ENCODE data around the gene THEMIS2. TPM values are rescaled to one million over a fixed set of nuclear protein-coding genes. Genes with fewer than 3 reads are reported as not detected.

The THEMIS2 gene
- total RNA-seq, 2 experiments from 2014 or later, result 18.9 to 19.6 TPM

DNA sequence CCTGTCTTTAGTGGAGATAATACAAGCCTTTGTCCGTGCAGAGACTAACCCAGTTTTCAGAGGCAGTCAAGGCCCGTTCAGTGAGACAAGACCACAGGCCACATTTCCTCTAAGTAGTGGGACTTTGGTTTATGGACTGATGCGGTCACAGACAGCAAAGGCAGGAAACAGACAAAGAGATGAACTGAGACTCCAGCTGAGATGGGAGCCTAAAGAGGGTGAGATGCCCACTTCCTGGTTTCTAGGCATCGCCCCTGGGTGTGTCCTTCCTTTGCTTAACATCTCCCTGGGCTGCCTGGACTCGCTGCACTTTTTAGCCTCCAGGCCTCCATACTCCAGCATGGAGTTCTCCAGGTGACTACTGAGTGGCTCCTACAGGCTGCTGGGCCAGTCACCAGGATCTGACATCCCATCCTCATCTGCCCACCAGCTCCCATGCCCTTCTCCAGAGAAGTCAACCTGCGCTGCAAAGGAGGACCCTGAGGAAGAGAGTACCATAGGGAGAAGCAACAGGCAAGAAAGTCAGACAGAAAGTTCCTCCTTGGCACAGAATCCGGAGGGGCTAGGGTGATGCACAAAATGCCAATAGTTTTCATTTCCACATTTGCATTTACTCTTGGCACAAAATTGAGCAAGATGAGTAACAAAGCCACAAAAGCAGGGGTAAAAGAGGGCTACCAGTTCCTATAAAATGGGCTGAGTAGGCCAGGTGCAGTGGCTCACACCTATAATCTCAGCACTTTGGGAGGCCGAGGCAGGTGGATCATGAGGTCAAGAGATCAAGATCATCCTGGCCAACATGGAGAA lies 15.1 kb downstream of the THEMIS2 start:
- H3K27me3 Mint-ChIP-seq, result no peaks in the 10 kb centered on the region
- peak; percentile 31 for DNase-seq
- H3K27ac Mint-ChIP-seq, result peak overlapping the region; percentile 85
- peaks cover 56% of the 10 kb centered on the region for H3K36me3 Mint-ChIP-seq
- H3K4me3 Mint-ChIP-seq, result peak overlapping the region; percentile 14
- no peaks in the 10 kb centered on the region for H3K9me3 Mint-ChIP-seq
- H3K4me1 Mint-ChIP-seq, result peaks cover 58% of the 10 kb centered on the region

DNA sequence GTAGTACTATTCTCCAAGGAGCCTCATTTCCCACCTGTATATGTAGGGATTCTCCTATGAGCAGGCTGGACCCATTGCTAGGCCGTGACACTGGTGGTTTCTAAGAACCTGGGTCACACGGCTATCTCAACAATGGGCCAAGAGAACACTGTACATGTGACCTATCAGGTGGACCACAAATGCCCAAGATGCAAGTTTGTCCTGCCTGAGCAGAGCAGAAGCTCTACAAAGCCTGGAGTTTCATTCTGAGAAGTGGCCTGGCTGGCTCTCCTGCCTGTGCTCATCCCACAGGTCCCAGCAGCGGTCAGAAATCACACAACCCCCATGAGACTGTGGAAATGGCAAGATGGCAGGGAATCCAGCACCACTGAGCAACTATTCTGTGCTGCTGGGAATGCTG lies 17.2 kb downstream of the THEMIS2 start:
- H3K4me3 Mint-ChIP-seq, result no peak overlapping the region
- H3K4me1 Mint-ChIP-seq, result peaks cover 56% of the 10 kb centered on the region
- H3K27me3 Mint-ChIP-seq, result no peaks in the 10 kb centered on the region
- no peak for DNase-seq
- no peaks in the 10 kb centered on the region for H3K9me3 Mint-ChIP-seq
- H3K27ac Mint-ChIP-seq, result no peak overlapping the region
- peaks cover 47% of the 10 kb centered on the region for H3K36me3 Mint-ChIP-seq

DNA sequence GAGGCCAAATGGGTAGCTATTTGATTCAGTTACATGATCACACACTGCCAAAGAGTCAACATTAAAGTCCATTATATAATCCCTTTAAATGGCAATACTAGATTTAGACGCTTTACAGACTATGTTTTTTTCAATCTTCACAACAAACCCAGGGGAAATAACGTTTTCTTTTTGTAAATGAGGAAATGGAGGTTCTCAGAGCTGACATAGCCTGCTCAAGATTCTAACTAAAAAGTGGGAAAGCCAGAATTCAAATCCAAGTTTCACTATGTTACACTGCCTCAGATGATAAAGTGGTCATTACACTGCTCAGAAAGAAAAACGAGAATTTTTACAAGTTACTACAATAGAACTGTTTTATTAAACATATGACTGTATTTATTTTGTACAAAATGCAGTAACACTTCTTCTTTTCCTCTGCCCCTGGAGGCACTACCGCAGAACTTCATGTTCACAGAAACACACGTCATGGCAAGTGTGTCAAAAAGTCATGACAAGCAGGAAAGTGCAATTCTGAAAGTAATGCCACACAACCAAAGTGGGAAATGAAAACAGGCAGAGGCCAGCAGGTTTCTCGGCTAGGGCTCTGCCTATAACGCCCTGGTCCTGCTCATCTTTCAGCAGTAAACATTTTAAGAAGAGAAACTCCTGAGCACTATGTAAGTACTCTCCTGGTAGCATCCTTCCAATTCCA lies 19.0 kb downstream of the THEMIS2 start:
- Mint-ChIP-seq H3K4me3 (no peak overlapping the region), H3K27me3 (no peaks in the 10 kb centered on the region), H3K27ac (peak overlapping the region; percentile 86), H3K4me1 (peaks cover 47% of the 10 kb centered on the region), H3K9me3 (no peaks in the 10 kb centered on the region), H3K36me3 (peaks cover 41% of the 10 kb centered on the region)
- DNase-seq, result no peak

DNA sequence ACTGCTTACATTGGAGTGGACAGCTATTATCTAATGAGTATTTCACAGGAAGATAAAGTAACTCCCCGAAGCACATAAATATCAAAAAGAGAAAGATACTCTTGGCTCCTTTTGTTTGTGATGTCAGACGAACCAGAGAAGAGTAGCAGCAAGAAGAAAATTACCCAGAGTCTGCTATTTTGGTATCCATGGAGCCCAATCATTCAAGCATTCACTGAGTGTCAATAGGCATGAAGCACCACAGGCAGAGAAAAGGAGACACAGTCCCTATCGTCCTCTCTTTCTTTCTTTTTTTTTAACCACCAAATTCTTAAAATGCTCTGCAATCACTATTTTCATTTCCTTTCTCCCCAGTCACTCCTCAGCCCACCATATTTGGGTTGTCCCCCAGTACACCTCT lies 22.2 kb downstream of the THEMIS2 start:
- H3K9me3 Mint-ChIP-seq, result no peaks in the 10 kb centered on the region
- peaks cover 27% of the 10 kb centered on the region for H3K36me3 Mint-ChIP-seq
- DNase-seq, result no peak
- peaks cover 24% of the 10 kb centered on the region for H3K4me1 Mint-ChIP-seq
- H3K27ac Mint-ChIP-seq, result peak overlapping the region; percentile 22
- H3K27me3 Mint-ChIP-seq, result no peaks in the 10 kb centered on the region
- no peak overlapping the region for H3K4me3 Mint-ChIP-seq

DNA sequence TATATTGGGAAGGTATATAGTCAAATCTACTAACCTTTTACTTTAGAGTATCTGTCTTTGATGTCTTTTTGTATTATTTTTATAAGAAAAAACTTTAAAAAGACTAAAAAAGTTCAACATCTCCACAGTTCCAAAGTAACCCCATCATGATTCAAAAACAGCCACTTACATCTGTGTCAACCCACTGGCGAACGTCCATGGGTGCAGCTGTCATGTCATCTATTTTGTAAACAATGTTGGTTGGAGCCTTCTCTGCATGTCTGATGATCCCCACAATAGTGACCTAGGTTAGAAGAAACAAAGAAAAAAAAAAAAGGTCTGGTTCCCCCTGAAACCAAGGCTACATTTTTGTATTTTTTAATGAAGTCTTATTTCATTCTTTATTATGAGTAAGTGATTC lies 34.4 kb downstream of the THEMIS2 start:
- H3K27ac Mint-ChIP-seq, result no peak overlapping the region

DNA sequence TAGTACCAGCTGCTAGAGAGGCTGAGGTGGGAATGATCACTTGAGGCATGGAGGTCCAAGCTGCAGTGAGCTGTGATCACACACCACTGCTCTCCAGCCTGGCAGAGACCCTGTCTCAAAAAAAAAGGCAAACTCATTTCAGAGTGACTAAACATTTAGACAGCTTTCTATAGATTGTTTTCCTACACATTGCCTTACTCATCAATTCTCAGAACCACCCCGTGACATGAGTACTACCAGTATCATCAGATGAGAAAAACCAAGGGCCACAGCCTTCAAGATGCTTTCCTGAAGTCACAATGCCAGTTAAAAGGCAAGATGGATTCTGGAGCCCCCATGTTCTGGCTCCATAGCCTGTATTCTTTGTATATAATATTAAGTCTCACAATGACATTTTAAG lies 40.1 kb downstream of the THEMIS2 start:
- Mint-ChIP-seq H3K9me3 (peaks cover 4% of the 10 kb centered on the region), H3K27ac (peak overlapping the region; percentile 81), H3K4me3 (peak overlapping the region; percentile 34), H3K4me1 (peaks cover 17% of the 10 kb centered on the region), H3K27me3 (peaks cover 3% of the 10 kb centered on the region), H3K36me3 (peaks cover 21% of the 10 kb centered on the region)
- no peak for DNase-seq

More for the DNA sequence above, 34.4 kb downstream of the THEMIS2 start:
- DNase-seq, result no peak
- no peaks in the 10 kb centered on the region for H3K9me3 Mint-ChIP-seq
- H3K27me3 Mint-ChIP-seq, result no peaks in the 10 kb centered on the region
- peaks cover 5% of the 10 kb centered on the region for H3K4me1 Mint-ChIP-seq
- H3K36me3 Mint-ChIP-seq, result peaks cover 18% of the 10 kb centered on the region
- H3K4me3 Mint-ChIP-seq, result no peak overlapping the region

GRCh38 chr1:27915082-27915575 lies 42.8 kb downstream of the THEMIS2 start:
- Mint-ChIP-seq H3K9me3 (peaks cover 4% of the 10 kb centered on the region), H3K4me3 (peak overlapping the region; percentile 100), H3K4me1 (peaks cover 15% of the 10 kb centered on the region)

DNA sequence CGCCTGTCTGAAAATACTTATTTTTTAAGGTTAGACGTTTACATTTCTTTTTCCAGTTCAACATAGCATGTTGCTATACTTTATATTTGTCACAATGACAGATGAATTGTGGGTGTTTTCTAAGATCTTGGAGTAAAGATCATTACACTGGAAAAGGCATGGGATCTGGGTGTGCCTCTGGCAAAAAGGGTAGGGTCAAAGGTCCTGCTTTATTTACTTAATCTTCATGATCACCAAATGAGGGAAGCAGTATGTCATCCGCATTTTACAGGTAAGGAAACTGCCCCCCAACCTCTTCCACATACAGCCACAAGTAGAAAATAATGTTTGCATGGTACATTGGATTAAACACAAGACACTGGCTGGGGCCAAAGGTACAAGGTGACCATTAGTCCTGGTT lies 49.9 kb downstream of the THEMIS2 start:
- Mint-ChIP-seq H3K27me3 (no peaks in the 10 kb centered on the region), H3K4me3 (no peak overlapping the region), H3K27ac (no peak overlapping the region), H3K4me1 (no peaks in the 10 kb centered on the region), H3K9me3 (no peaks in the 10 kb centered on the region), H3K36me3 (no peaks in the 10 kb centered on the region)
- no peak for DNase-seq

More at GRCh38 chr1:27915082-27915575, 42.8 kb downstream of the THEMIS2 start:
- no peak for DNase-seq
- H3K36me3 Mint-ChIP-seq, result peaks cover 18% of the 10 kb centered on the region
- H3K27me3 Mint-ChIP-seq, result peaks cover 3% of the 10 kb centered on the region
- peak overlapping the region; percentile 100 for H3K27ac Mint-ChIP-seq

DNA sequence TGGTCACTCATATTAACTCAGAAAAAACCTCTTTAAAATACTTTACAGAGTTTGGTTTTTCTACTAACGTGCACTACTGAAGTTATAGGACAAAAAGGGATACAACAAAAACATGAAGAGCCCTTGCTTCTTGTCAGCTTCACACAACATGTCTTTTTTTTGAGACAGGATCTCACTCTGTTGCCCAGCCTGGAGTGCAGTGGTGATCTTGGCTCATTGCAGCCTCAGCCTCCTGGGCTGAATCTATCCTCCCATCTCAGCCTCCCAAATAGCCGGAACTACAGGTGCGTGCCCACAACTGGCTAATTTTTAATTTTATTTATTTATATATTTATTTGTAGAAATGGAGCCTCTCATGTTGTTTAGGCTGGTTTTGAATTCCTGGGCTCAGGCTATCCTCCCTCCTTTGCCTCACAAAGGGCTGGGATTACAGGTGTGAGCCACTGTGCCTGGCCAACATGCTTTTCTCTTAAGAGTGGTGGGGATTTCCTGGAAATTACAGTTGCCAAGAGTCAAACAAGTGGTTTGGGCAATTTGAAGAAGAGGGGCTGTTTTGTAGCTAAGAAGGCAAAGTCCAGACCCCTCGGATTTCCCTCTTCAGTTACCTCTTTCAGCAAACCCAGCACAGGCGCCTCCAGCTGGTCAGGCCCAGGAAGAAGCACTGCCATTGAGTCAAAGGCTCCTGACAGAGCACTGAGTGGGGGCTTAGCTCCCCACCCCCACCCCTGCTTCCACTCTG lies 56.0 kb downstream of the THEMIS2 start:
- Mint-ChIP-seq H3K36me3 (no peaks in the 10 kb centered on the region), H3K9me3 (no peaks in the 10 kb centered on the region), H3K27ac (no peak overlapping the region), H3K27me3 (peaks cover 10% of the 10 kb centered on the region), H3K4me1 (peaks cover 2% of the 10 kb centered on the region), H3K4me3 (no peak overlapping the region)
- DNase-seq, result no peak

GRCh38 chr1:27931184-27931583 lies 58.8 kb downstream of the THEMIS2 start:
- Mint-ChIP-seq H3K27me3 (peaks cover 29% of the 10 kb centered on the region), H3K27ac (no peak overlapping the region), H3K36me3 (no peaks in the 10 kb centered on the region), H3K4me3 (no peak overlapping the region), H3K4me1 (peaks cover 9% of the 10 kb centered on the region), H3K9me3 (no peaks in the 10 kb centered on the region)
- no peak for DNase-seq

- Mint-ChIP-seq H3K36me3 (no peaks in the 10 kb centered on the region), H3K4me1 (peaks cover 9% of the 10 kb centered on the region), H3K4me3 (no peak overlapping the region), H3K9me3 (no peaks in the 10 kb centered on the region), H3K27ac (no peak overlapping the region), H3K27me3 (peaks cover 29% of the 10 kb centered on the region)
- DNase-seq, result no peak
Observed at GRCh38 chr1:27931759-27932158, 59.4 kb downstream of the THEMIS2 start.

- no peak within 1 kb of the TSS for H3K27ac Mint-ChIP-seq
- peaks cover 29% of the 10 kb centered on the region for H3K27me3 Mint-ChIP-seq
- no peaks in the 10 kb centered on the region for H3K9me3 Mint-ChIP-seq
- no peaks in the 10 kb centered on the region for H3K36me3 Mint-ChIP-seq
- H3K4me3 Mint-ChIP-seq, result peak within 1 kb of the TSS; percentile 60
- no peak for DNase-seq
- H3K4me1 Mint-ChIP-seq, result peaks cover 13% of the 10 kb centered on the region
Observed at GRCh38 chr1:27934818-27935549, 62.6 kb downstream of the THEMIS2 start, which contains the start of gene SMPDL3B. Gene SMPDL3B, plus strand, starts transcription at chr1:27935000. Its CDS starts 184 bp downstream, at chr1:27935184.

DNA sequence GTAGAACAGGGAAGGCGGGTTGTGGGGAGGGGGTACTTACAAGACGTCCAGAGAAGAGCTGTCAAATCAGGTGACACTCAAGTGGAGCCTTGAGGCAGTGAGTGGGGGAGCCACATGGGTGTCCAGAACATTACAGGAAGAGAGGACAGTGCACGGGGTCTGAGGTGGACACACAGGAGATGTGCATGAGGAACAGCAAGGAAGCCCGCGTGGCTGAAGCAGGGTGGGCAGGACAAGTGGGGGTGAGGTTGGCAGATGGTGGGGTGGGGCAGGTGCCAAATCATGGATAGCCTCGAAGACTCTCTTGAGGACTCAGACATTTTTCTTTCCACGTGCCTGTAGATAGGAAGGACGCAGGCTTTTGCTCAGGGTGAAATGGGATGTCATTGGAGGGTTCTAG lies 63.4 kb downstream of the THEMIS2 start:
- H3K4me3 Mint-ChIP-seq, result no peak overlapping the region
- H3K27ac Mint-ChIP-seq, result no peak overlapping the region

More for the DNA sequence above, 63.4 kb downstream of the THEMIS2 start:
- Mint-ChIP-seq H3K27me3 (peaks cover 29% of the 10 kb centered on the region), H3K36me3 (no peaks in the 10 kb centered on the region), H3K9me3 (no peaks in the 10 kb centered on the region), H3K4me1 (peaks cover 18% of the 10 kb centered on the region)
- no peak for DNase-seq
